Breast epithelium (tissue), 3 donors: ENCODE results near the gene FYCO1.

Experiments
- POLR2AphosphoS5 ChIP-seq, 3 donors: sonication (generic); formaldehyde crosslinking; IDR thresholded peaks; one replicate each; pipeline ENCODE4 v1.6.1; 2017; ENCODE audit warnings: antibody characterized with exemption in 3 of 3
- TF ChIP-seq, protein P1 (sequence below), 3 donors: fragments of 450-650 bp; IDR thresholded peaks; one replicate each; pipeline ENCODE4 v1.5.1; 2016 to 2017; ENCODE audit warnings: antibody characterized with exemption in 3 of 3, mild to moderate bottlenecking in 3 of 3, moderate library complexity in 3 of 3

DNA sequence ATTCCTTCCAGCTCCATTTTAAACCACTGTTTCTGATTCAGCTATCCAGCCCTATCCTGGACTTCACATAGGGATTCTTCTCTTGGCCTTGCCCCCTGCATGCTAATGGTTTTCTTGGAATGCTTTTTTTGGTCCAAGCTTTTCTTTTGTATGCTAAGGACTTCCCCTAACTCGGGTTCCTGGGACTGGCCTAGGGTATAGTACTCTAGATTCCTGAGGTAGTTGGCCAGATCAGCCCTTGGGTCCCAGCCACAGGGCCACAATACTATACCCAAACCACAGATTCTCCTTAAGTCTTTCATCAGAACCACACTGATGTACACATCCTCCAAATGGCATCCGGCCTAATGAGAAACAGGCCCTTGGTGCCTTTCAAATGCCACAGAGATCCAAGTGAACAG is 2.8 kb downstream of the FYCO1 start:
- TF ChIP-seq, protein P1, sequence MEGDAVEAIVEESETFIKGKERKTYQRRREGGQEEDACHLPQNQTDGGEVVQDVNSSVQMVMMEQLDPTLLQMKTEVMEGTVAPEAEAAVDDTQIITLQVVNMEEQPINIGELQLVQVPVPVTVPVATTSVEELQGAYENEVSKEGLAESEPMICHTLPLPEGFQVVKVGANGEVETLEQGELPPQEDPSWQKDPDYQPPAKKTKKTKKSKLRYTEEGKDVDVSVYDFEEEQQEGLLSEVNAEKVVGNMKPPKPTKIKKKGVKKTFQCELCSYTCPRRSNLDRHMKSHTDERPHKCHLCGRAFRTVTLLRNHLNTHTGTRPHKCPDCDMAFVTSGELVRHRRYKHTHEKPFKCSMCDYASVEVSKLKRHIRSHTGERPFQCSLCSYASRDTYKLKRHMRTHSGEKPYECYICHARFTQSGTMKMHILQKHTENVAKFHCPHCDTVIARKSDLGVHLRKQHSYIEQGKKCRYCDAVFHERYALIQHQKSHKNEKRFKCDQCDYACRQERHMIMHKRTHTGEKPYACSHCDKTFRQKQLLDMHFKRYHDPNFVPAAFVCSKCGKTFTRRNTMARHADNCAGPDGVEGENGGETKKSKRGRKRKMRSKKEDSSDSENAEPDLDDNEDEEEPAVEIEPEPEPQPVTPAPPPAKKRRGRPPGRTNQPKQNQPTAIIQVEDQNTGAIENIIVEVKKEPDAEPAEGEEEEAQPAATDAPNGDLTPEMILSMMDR (IDR thresholded peaks at IDR 0.05) = no peak
- TF ChIP-seq POLR2AphosphoS5 (IDR thresholded peaks at IDR 0.05) = no peak
